HG03469 (cell line): ENCODE results near the gene CCDC201.
"Not testable (repeated sequence)": the region's sequence is repeated elsewhere in the genome, so short reads cannot be mapped to it uniquely, and the experiment has no call there.

ENCODE experiments used
- ATAC-seq: cut with Tn5 transposase; IDR thresholded peaks from one replicate; pipeline ENCODE4 v1.9.1; 2021; ENCODE audit warnings: mild to moderate bottlenecking, moderate library complexity, moderate number of reproducible peaks; ENCODE audit not compliant: unreplicated experiment

The CCDC201 gene

DNA sequence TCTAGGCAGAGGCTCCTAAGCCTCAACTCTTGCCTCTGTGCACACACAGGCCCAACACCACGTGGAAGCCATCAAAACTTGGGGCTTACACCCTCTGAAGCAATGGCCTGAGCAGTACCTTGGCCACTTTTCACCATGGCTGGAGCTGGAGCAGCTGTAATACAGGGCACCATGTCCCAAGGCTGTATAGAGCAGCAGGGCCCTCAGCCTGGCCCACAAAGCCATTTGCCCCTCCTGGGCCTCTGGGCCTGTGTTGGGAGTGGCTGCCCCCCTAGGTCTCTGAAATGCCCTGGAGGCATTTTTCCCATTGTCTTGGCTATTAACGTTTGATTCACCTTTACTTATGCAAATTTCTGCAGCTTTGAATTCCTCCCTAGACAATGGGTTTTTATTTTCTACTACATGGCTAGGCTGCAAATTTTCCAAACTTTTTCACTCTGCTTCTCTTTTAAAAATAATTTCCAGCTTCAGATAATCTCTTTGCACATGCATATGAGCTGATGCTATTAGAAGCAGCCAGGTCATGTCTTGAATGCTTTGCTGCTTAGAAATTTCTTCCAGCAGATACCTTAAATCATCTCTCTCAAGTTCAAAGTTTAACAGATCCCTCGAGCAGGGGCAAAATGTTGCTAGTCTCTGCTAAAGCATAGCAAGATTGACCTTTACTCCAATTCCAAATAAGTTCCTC, 5.7 kb upstream of the CCDC201 start:
- ATAC-seq: no peak

DNA sequence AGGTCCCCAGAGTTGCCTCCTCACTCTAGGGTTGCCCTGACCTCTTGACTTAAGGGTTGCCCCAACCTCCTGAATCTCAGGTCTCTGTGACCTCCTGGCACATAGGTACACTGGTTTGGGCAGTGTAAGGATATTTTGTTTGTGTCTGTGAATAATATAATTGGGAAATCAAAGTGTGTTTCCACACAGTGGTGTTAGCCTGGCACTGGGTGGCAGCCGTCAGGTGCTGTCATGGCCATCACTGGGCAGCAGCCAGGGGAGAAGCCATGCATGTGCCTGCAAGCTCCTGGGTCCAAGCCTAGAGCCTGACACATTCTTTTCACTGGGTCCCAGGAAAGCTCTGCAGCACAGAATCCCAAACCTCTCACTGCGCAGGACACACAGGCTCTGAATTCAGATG, 3.6 kb upstream of the CCDC201 start:
- ATAC-seq: no peak

DNA sequence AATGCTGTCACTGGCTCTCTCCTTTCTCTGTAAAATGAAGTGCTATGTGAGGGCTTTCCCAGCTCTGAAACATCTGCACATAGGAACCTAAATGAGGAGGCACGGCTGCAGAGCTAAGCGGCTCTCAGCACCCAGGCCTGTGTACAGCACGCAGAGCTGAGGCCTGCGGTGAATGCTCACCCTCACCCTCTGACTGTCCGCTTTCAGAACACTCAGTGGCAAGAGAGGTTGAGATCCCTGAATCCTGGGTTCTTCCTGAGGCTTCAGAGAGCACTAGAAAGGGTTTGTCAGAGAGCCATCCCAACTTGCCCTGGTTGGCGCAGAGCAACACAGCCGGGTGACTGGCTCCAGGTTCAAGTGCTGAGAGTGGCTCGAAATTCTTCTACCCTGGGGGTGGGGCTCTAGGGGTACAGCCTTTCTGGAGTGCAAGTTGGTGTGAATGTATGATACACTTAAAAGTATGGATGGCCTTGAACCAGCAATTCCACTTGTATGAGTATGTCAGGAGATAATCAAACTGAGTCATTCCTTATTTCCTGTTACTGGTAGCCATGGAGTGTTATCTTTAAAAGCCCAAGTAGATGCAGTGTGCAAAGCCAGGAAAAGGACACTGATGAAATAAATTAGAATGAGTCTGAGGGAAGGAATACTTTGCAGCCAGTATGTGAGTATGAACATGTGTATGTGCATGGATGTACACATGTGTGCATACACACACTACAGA, 1.7 kb upstream of the CCDC201 start:
- ATAC-seq: no peak

DNA sequence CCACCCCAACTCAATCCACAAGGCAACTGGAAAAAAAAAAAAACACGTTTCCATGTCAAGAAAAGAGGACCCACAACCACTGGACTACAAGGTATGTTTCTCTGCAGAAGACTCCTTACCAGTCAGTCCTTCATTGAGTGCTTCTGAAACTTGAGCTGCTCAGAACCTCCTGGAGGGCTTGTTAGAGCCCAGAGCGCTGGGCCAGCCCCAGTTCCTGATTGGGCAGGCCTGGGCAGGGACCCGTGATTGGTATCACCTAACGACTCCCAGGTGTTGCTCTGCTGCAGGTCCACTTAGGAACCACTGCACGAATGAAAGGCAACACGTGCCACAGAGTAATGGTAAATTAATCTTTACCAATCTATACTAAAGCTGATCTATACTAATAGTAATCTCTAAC, 473 bp upstream of the CCDC201 start:
- ATAC-seq: no peak

DNA sequence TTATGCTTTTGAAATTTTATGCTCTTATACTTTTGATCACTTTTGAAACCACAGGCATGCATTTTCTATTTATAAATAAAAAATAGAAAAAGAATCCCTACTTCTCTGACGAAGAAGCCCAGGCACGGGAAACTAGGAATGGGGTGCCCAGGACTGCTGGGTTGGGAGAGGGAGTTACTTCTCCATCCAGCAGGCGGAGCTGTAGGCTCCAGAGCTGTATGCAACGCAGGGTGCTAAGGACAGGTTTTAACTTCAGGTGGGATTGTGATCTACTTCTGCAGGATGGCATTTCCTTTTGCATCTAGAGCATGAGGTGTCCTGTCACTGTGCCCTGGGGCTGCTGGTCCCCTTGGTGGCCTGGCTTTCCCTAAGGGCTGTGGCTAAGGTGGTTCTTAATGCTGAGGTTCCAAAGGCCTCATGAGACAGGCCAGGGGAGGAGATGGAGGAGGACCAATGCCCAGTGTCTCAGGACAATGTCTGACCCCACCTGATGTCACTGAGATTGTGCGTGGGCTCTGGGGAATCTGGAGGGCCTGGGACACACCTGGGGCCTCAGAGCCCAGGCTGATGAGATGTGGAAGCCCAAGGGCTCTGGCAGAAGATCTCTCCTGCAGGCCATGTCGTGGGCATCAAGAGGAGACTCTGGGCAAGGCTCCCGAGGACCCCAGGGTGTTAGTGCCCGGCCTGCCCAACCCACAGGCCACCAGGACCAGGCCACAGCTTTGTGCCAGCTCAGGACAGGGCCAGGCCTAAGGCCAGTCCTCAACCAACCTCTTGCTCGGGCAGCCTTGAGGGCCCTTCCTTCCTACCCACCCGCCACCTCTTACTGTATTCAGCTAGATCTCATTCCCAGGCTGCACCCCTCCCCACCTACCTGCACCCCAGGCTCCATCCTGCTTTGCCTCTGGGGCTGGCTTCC, 507 bp downstream of the CCDC201 start:
- no peak for ATAC-seq

DNA sequence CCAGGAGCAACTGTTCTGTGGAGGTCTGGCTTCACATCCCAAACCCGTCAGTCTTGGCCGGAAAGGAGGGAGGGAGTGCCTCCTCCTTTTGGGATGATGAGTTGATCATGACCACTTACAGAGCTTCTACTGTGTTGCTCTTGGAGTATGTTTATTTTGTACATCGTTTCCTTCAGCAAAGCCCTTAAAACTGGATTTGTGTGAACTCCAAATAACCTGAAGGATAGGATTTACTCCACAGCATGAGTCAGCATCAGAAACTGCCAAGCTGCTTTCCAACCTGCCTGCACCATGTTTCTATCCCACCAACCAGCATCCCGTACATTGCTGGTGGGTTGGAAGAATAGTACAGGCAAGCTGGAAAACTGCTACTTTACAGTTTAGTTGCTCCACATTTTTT, 3.5 kb downstream of the CCDC201 start:
- ATAC-seq: no peak

DNA sequence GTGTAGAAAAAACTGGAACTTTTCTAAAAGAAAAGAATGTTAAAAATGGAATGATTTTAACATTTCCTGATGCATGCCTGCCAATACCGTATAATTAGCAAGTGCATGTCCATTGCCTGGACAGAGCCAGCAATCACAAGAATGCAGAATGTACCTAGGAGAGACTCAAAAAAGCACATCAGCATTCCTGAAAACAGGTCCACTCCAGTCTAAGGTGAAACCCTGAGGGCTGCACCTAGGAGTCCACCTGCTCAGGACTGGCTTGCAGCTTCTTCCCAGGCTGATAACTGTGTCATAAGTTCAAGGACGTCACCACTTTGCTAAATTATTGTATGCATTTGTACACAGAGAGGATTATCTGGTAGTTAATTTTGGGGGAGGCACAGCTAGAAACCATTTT, 5.4 kb downstream of the CCDC201 start:
- no peak for ATAC-seq

DNA sequence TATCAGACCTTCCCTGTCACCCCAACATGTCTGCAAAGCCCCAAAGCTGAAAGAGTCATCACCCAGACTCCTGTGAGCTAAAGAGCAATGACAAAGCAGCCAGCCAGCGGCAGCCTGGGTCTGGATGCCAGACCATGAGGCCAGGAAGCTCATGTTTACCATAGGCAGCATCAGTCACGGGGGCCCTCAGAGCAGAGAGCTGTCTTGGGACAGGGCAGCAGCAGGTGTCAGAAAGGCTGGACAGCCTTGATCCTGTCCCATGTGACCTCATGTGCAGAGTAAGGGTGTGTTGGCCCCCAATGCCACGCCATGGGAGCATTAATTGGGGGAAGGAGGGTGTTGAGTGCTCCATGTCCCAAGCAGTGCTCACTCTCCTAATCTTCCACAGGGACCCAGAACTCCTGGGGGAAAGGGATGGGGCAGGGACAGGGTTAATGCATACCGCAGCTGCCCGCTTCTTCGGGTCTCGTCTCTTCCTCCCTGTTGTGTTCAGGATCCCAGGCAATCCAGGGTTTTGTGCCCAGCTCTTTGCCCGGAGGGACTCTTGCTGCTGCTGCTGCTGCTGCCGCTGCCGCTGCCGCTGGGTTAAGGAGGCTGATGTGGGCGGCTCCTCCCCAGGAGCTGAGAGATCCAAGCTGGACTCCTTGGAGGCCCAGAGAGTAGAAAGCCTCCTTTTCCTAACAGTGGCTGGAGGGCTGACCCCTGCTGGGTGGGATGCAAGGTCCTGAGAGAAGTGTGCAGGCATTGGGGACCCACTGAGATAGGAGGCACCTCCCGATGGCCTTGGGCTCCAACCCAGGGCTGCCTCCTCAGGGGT, 7.1 kb downstream of the CCDC201 start:
- no peak for ATAC-seq

DNA sequence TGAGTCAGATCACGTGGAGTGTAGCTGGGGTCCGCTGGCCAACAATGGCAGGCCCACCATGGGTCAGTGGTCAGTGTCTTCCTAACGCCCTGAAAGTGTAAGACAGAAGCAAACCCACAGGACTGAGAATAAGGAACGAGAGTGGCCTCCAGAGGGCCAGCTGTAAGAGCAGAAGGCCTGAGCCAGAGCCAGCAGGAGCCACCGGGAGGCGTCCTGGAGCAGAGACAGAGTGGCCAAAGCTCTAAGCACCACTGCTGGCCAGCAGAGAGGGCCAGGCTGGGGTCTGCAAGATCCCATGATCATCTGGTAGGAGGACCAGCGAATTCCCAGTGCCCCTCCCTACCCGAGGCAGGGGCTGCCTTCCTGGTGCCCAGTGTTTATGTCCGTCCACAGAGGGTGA, 9.2 kb downstream of the CCDC201 start:
- ATAC-seq: no peak

DNA sequence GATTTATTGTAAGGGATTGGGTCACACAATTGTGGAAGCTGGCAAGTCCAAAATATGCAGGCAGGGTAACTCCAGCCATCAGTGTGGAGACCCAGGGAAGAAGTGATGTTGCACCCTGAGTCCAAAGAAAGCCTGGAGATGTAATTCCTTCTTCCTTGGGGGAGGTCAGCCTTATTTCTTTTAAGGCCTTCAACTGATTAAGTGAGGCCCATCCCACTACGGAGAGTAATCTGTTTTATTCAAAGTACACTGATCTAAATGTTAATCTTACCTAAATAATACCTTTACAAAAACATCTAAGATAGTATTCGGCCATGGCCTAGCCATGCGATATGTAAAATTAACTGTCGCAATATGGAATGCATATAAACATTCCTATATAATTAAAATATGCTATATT, 16.0 kb downstream of the CCDC201 start:
- ATAC-seq: not testable (repeated sequence)

DNA sequence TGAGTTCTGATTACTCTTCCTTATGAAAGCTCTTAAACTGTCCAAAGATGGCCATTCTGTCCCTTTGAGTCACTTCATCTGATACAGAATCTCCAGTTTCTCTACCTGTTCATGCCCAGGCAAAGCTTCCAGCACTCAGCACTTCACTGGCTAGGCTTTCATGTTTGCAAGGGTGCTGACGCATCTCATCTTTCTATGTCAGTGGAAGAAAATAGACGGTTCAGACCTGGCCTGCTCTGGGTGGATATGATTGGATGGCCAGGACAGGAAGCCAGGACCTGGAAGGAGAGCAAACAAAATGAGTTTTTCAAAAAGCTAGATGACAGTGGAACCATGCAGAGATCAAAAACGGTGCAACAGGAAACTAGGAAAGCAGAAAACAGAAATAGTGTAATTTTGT, 17.2 kb downstream of the CCDC201 start:
- ATAC-seq: not testable (repeated sequence)

DNA sequence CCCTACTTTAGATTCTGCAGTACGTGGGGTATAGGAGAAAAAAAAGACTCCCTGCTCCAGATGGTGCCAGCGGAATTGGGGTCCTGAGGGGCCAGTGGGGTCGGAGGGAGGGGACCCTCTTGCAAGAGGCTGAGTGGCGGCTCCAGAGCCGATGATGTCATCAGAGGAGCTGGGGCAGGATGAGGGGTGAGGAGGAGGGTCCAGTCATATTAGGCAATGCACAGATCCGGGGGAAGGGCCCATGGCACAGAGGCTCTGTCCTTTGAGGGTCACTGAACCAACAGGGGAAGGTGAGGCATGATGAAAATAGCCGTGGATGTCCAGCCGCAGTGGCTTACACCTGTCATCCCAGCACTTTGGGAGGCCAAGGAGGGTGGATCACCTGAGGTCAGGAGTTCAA, 19.4 kb downstream of the CCDC201 start:
- ATAC-seq: not testable (repeated sequence)

DNA sequence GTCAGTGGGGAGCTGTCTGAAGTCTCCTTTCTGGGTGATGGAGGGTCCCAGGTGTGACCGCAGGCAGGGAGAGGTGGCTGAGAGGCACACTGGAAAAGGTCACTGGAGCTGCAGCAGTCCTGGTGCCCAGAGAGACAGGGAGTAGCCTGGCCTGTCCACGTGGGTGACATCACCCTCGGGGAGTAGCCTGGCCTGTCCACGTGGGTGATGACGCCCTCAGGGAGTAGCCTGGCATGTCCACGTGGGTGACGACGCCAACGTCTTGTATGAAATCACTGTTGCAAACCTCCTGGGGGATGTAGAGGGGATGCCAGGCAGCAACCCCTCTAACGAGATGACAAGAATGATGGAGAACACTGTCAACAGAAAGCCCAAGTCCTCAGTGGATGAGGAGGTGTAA, 19.9 kb downstream of the CCDC201 start:
- ATAC-seq: not testable (repeated sequence)

DNA sequence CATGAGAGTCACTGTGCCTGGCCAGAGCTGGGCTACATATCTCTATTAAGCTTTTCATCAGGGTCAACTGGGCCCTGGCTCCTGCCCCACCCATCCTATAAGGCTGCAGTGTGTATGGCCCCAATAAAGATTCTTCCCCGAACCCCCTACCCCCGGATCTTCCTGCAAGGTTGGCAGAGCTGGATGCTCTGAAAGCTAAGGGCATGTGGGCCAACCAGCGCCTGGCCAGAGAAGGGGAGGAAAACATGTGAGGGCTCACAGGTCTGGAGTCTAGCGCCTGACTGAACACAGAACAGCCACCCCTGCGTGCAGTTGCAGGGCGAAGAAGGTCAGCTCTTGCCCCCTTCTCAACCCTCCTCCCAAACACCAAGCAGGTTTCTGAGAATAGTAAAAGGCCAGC, 24.1 kb downstream of the CCDC201 start:
- ATAC-seq: not testable (repeated sequence)

DNA sequence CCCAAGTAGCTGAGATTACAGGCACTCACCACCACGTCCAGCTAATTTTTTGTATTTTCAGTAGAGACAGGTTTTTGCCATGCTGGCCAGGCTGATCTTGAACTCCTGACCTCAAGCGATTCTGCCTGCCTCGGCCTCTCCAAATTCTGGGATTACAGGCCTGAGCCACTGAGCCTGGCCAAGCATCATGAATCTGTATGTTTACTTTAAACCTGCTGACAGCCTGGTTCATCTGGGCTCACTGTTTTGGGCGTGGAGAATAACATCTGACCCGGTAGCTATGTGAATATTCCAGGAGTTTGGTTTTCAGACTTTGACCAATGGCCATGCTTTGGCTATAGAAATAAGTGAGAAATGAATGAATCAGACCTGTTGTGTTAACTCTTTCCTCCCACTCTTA, 26.3 kb downstream of the CCDC201 start:
- ATAC-seq: not testable (repeated sequence)

DNA sequence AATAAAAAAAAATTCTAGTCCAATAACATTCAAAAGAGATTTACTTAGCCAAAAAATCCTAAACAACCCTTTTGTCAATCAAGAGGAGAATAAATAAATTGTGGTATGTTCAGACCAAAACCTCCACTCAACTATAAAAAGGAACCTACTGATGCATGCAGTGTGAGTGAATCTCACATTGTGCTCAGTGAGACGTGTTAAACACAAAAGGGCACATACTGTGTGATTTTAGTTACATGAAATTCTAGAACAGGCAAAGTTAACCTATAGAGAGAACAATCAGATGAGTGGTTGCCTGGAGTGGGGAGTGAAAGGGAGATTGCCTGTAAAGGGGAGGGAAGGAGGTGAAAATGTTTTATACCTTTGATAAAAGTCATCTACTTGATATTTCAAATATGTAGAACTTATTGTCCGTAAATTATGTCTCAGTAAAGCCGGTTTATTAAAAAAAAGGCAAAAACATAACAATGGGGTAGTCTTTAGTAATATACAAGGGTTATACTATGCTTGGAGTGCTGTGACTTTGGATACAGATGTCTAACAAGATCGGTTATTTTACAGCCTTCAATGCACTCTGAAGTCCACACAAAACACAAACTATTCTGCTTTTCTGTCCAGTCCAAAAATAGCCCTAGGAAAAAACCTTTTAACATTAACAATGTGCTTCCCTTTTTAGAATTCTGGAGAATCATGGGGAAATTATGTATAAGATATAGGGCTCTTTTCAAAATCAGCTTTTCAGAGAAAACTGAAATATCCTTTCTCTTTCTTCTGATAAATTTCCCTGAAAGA, 30.8 kb downstream of the CCDC201 start:
- ATAC-seq: peak; percentile 95

DNA sequence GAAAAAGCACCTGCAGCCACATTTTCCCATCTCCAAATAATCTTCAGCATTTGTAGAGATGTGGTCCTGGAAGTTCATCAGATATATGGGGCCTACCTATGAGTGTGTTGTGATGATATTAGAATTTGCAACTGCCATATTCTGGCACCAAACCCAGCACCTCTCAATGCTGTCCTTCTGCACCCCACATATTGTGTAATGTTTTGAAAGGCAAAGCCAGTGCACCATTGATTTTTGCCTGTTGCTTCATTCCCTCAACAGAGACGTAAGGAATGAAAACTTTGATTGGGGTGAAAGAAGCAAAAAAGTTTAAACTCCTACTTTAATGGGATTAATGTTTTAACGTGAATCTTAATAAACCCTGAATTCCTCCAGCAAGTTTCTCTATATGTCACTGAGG, 34.0 kb downstream of the CCDC201 start:
- ATAC-seq: not testable (repeated sequence)

DNA sequence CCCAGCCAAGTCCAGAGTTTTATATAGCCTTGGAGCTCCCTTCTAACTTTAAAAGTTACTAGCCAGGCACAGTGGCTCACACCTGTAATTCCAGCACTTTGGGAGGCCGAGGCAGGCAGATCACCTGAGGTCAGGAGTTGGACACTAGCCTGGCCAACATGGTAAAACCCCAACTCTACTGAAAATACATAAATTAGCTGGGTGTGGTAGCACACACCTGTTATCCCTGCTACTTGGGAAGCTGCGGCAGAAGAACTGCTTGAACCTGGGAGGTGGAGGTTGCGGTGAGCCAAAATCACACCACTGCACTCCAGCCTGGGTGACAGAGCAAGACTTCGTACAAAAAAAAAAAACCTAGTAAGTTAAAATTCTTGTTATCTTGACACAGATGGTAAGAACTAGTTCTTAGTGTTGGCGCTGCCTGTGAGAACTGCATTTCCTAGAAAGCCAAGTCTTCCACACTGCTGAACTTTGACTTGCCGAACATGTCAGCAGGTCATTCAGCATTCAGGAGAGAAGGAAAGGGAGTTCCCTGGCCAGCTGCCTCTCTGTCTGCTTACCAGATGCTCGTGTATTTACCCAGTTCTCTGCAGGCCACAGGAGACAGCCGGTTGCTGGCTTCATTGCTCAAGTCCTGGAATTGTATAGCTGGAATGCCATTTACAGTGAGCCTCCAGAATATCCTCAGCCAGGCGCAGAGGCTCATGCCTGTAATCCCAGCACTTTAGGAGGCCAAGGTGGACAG, 40.3 kb downstream of the CCDC201 start:
- ATAC-seq: not testable (repeated sequence)

DNA sequence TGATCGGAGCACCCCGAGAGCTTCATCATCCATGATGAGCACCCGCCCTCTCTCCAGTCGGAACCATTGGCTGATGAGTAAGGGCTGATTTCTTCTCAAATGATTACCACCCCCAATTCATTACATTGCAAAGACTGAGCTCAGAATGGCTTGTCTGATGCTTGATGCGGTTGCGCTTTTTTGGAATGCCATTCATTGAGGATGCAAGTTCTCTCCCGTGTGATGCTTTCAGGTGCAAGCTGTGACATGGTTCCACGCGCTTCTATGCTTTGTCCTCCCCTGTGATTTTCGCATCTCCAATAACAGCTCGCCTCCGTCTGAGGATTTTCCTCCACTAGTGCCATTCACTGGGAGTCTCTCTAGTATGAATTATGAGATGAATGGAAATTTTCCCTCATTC, 43.0 kb downstream of the CCDC201 start:
- not testable (repeated sequence) for ATAC-seq
